Right lobe of liver (tissue), 4 donors: Measurements from ENCODE around the gene PRKAA1.

ENCODE experiments used
- POLR2A ChIP-seq: fragments of 450-650 bp; IDR thresholded peaks from one replicate; pipeline ENCODE4 v1.6.1; 2017; ENCODE audit warnings: antibody characterized with exemption, mild to moderate bottlenecking
- TF ChIP-seq, protein P1 (sequence below), 4 donors: fragments of 200-600 bp in 3 of 4; fragments of 450-650 bp in 1 of 4; IDR thresholded peaks; one replicate each; pipeline versions ENCODE4 v1.5.1 to v1.8.0; 2016 to 2022; ENCODE audit warnings: antibody characterized with exemption in 4 of 4, mild to moderate bottlenecking in 2 of 4
- donor health status: DM: no; HTN: no; CAD: no.
- donor health status: DM: no; HTN: no; CAD: no.
- donor health status: DM: no; HTN: yes; CAD: no.

DNA sequence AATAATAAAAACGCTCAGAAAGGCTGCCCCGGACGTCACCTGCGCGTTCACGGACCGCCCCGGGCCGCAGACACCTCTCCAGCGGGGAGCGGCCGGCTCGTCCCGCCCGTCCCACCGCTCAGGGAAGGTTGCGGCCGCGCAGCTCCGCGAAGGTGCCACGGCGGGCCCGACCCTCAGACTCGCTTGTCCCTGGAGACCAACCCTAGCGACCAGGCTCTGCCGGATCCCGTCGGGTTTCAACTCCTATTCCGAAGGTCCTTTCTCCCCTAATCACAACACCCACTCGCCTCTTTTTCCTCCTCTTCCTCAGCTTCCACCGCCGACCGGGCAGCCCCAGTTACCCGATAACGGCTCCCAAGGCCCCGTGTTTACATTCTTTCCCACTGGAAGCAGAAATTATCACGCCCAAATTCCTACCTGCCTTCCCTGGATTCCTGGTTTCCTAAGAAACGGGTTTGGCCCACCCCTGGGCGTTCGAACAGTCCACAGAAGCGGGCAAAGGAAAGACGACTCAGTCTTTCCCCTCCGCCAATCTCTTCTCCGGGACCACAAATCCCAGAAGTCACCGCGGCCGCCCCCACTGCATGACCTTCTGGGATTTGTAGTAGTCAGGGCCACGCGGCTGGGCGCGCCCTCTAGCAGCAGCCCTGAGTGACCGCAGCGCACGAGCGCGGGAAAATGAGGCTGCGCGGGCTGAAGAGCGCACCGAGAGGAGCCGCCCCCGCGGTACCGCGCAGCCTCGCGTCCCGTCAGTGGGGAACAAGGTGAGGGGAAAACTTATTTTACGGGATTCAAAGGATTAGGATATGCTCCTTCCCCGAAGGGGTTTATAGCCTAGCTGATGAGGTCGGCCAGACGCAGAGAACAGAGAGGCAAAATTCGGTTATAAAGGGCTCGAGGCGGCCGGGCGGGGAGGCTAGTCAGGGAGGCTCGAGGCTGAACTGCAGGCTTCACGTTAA, 42.5 kb downstream of the PRKAA1 start, which contains the start of gene TTC33:
- TF ChIP-seq POLR2A = no peak
- TF ChIP-seq, protein P1, sequence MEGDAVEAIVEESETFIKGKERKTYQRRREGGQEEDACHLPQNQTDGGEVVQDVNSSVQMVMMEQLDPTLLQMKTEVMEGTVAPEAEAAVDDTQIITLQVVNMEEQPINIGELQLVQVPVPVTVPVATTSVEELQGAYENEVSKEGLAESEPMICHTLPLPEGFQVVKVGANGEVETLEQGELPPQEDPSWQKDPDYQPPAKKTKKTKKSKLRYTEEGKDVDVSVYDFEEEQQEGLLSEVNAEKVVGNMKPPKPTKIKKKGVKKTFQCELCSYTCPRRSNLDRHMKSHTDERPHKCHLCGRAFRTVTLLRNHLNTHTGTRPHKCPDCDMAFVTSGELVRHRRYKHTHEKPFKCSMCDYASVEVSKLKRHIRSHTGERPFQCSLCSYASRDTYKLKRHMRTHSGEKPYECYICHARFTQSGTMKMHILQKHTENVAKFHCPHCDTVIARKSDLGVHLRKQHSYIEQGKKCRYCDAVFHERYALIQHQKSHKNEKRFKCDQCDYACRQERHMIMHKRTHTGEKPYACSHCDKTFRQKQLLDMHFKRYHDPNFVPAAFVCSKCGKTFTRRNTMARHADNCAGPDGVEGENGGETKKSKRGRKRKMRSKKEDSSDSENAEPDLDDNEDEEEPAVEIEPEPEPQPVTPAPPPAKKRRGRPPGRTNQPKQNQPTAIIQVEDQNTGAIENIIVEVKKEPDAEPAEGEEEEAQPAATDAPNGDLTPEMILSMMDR (IDR thresholded peaks at IDR 0.05) = peak; percentile 60 to 74 (median 68)
